Left ventricle myocardium inferior (tissue), 1 donor: Measurements from ENCODE around the gene BAG1. TPM values are rescaled to one million over a fixed set of nuclear protein-coding genes. Genes with fewer than 3 reads are reported as not detected.

Experiments
- DNase-seq: peaks from one replicate; pipeline ENCODE4 v3.0.0-alpha.2; 2020
- H3K27ac ChIP-seq: fragments of 200-600 bp; replicated peaks from 2 replicates; pipeline ENCODE4 v1.8.0; 2021
- H3K27me3 ChIP-seq: fragments of 200-600 bp; 2 replicates; pipeline ENCODE4 v1.8.0; 2021; ENCODE audit warnings: low read depth
- H3K36me3 ChIP-seq: fragments of 200-600 bp; 2 replicates; pipeline ENCODE4 v1.8.0; 2021
- H3K4me1 ChIP-seq: fragments of 200-600 bp; 2 replicates; pipeline ENCODE4 v1.8.0; 2021
- H3K4me3 ChIP-seq: fragments of 200-600 bp; 2 replicates; pipeline ENCODE4 v1.8.0; 2021; ENCODE audit warnings: mild to moderate bottlenecking, moderate library complexity
- H3K9me3 ChIP-seq: fragments of 200-600 bp; replicated peaks from 2 replicates; pipeline ENCODE4 v1.8.0; 2021
- intact Hi-C: fragments of 100-400 bp; cut with micrococcal nuclease; formaldehyde crosslinking; loops from one replicate; pipeline ENCODE4 v1.11.0; 2022
- total RNA-seq: library from RNA; stranded (reverse); fragmentation: NEBNext Ultra II Directional; extraction: Animal tissue kit (Norgen Biotek cat#: 25700); gene quantifications from one replicate; pipeline ENCODE4 v1.2.1, GENCODE V29; 2021
- TF ChIP-seq, protein P1 (sequence below): fragments of 200-600 bp; IDR thresholded peaks from 2 replicates; pipeline ENCODE4 v1.8.0; 2021; ENCODE audit warnings: antibody characterized with exemption, mild to moderate bottlenecking, borderline replicate concordance
- donor health status: DM: no; HTN: yes; CAD: no; lungs with severe emphysema.

Gene BAG1
- total RNA-seq, 1 donor from 2014 or later, result 138 TPM

DNA sequence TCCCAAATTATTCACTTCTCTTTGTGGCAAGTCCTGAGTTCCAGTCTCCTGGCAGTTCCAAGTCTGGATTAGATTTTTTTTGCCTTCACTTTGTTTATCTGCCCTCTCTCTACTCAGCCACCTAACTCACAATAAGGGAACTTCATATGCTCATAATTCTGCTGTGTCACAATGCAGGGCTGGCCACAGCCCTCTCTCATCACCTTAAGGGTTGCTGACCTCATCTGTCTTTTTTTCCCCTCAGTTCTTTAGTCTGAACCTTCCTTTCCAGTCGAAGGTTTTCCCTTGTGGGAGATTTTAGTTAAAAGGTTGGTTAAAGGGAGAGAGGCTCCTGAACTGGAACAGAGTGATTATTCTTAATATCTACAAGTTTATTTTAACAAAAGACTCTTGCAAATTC is 4.1 kb downstream of the BAG1 start:
- Histone ChIP-seq H3K9me3 (no peaks in the 10 kb centered on the region), H3K36me3 (peaks cover 73% of the 10 kb centered on the region), H3K27me3 (no peaks in the 10 kb centered on the region), H3K4me1 (peaks cover 54% of the 10 kb centered on the region), H3K4me3 (no peak overlapping the region), H3K27ac (no peak overlapping the region)
- no peak for DNase-seq
- TF ChIP-seq, protein P1, sequence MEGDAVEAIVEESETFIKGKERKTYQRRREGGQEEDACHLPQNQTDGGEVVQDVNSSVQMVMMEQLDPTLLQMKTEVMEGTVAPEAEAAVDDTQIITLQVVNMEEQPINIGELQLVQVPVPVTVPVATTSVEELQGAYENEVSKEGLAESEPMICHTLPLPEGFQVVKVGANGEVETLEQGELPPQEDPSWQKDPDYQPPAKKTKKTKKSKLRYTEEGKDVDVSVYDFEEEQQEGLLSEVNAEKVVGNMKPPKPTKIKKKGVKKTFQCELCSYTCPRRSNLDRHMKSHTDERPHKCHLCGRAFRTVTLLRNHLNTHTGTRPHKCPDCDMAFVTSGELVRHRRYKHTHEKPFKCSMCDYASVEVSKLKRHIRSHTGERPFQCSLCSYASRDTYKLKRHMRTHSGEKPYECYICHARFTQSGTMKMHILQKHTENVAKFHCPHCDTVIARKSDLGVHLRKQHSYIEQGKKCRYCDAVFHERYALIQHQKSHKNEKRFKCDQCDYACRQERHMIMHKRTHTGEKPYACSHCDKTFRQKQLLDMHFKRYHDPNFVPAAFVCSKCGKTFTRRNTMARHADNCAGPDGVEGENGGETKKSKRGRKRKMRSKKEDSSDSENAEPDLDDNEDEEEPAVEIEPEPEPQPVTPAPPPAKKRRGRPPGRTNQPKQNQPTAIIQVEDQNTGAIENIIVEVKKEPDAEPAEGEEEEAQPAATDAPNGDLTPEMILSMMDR, result no peak
- intact Hi-C loops, result no loop called here

DNA sequence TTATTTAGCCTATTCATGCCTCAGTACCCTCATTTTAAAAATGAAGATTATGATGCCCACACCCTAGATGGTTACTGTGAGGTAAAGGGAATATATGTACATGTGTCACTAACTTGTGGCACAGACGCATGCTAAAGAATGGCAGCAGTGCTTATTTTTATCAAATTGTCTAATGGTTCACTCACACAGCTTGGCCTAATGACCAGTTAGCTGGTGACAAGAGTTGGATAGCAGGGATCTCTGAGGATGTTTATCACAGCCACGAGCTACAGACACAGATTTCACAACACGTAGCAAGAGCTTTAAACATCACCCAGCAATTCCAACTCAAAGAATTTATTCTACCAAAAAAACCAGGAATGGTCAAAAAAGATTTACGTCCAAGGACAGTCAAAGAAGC is 7.2 kb downstream of the BAG1 start:
- Histone ChIP-seq H3K4me1 (peaks cover 28% of the 10 kb centered on the region), H3K27me3 (no peaks in the 10 kb centered on the region), H3K27ac (no peak overlapping the region), H3K9me3 (no peaks in the 10 kb centered on the region), H3K4me3 (no peak overlapping the region), H3K36me3 (peaks cover 99% of the 10 kb centered on the region)
- intact Hi-C loops, result no loop called here
- DNase-seq, result no peak
- TF ChIP-seq, protein P1, result no peak

DNA sequence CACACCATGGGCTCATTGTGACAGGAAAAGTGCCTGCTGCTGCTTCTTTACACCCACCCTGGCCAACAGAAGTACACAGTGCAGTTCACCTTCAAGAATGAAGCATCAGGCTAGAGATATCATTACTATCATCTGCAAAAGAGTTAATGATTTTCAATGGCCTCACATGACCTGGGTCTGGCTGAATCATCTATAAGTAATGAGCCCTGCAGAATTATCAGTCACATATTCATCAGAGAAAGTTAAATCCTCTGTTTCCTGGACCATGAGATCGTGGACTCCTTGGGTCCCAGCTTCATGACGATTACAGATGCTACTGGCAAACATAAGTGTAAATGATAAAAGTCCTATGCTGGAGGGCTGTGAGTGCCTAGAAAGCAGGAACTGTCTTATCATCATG is 8.3 kb downstream of the BAG1 start:
- TF ChIP-seq, protein P1, result no peak
- Histone ChIP-seq H3K4me3 (no peak overlapping the region), H3K27me3 (no peaks in the 10 kb centered on the region), H3K9me3 (no peaks in the 10 kb centered on the region), H3K27ac (no peak overlapping the region), H3K36me3 (peaks cover 96% of the 10 kb centered on the region), H3K4me1 (peaks cover 23% of the 10 kb centered on the region)
- intact Hi-C loops, result no loop called here
- no peak for DNase-seq

DNA sequence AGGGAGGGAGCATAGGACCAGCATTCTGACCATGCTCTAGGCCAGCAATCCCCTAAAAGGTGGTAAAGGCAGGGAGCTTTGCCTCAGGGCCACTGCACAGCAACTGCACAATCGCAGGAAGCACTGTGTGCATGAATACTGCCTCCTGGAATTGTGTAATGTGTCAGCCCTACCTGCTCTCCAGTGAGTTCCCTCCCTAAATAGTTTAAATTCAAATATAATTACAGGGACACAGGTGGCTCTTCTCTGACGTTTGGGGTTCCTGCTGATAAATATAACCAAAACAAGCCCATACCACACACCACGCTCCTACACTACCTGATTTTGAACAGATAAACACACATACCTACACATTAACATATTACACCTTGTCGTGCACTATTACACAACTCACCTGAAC is 9.0 kb downstream of the BAG1 start:
- Histone ChIP-seq H3K9me3 (no peaks in the 10 kb centered on the region), H3K4me3 (no peak overlapping the region), H3K4me1 (peaks cover 23% of the 10 kb centered on the region), H3K36me3 (peaks cover 96% of the 10 kb centered on the region), H3K27me3 (no peaks in the 10 kb centered on the region), H3K27ac (no peak overlapping the region)
- intact Hi-C loops, result no loop called here
- TF ChIP-seq, protein P1, result no peak
- no peak for DNase-seq

DNA sequence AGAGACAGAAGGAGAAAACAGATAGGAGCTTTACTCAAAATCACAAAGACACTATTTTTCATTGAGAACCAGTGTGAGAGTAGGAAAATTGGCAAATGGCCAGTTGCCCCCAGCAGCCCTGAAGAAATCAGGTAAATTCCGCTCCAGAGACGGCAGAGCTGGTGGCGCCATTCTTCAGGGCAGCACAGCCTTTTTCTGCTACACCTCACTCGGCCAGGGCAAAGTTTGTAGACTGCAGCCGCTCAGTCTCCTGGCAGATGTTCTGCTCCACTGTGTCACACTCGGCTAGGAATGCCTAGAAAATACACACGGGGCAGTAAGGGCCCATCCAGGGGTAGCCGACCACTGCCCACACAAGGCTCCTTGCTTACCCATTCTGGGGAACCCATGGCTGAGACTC is 9.5 kb downstream of the BAG1 start:
- TF ChIP-seq, protein P1, result no peak
- Histone ChIP-seq H3K9me3 (no peaks in the 10 kb centered on the region), H3K4me1 (peaks cover 19% of the 10 kb centered on the region), H3K36me3 (peaks cover 92% of the 10 kb centered on the region), H3K27ac (no peak overlapping the region), H3K27me3 (no peaks in the 10 kb centered on the region), H3K4me3 (no peak overlapping the region)
- intact Hi-C loops, result no loop called here
- DNase-seq, result no peak

DNA sequence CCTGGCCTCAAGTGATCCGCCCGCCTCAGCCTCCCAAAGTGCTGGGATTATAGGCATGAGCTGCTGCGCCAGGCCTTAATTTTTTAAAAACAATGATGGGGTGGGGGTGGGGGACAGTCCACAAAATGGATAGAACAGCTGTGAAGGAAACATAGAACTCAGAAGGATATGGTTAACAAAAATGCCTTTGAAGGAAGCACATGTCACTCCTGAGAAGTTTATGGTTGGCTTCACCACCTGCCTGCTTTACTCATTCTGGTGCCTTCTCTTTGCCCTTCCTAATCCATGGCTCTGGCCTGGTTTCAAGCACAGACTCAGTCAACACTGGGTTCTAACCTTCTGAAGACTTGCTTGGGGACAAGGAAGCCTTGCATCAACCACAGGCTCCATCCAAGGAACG is 10.3 kb downstream of the BAG1 start:
- DNase-seq, result no peak
- Histone ChIP-seq H3K36me3 (peaks cover 91% of the 10 kb centered on the region), H3K27ac (no peak overlapping the region), H3K9me3 (no peaks in the 10 kb centered on the region), H3K4me3 (no peak overlapping the region), H3K27me3 (no peaks in the 10 kb centered on the region), H3K4me1 (peaks cover 19% of the 10 kb centered on the region)
- TF ChIP-seq, protein P1, result no peak
- intact Hi-C loops, result no loop called here
